AG10803 (cell line): ENCODE data around the gene NEDD4L.

Experiments used
- DNase-seq: peaks from one replicate; pipeline ENCODE4 v3.0.0; 2010; ENCODE audit warnings: low read depth
- H3K4me3 ChIP-seq: 2 replicates; pipeline ENCODE4 v1.5.1; 2011; ENCODE audit warnings: mild to moderate bottlenecking, low read length, control low read depth
- TF ChIP-seq, protein P1 (sequence below): conservative IDR thresholded peaks from 2 replicates; pipeline ENCODE4 v1.5.1; 2011; ENCODE audit warnings: mild to moderate bottlenecking, low read length, control low read depth, inconsistent platforms

Gene NEDD4L

GRCh38 chr18:58334061-58334460 lies 290.0 kb downstream of the NEDD4L start:
- TF ChIP-seq, protein P1, sequence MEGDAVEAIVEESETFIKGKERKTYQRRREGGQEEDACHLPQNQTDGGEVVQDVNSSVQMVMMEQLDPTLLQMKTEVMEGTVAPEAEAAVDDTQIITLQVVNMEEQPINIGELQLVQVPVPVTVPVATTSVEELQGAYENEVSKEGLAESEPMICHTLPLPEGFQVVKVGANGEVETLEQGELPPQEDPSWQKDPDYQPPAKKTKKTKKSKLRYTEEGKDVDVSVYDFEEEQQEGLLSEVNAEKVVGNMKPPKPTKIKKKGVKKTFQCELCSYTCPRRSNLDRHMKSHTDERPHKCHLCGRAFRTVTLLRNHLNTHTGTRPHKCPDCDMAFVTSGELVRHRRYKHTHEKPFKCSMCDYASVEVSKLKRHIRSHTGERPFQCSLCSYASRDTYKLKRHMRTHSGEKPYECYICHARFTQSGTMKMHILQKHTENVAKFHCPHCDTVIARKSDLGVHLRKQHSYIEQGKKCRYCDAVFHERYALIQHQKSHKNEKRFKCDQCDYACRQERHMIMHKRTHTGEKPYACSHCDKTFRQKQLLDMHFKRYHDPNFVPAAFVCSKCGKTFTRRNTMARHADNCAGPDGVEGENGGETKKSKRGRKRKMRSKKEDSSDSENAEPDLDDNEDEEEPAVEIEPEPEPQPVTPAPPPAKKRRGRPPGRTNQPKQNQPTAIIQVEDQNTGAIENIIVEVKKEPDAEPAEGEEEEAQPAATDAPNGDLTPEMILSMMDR = no peak
- H3K4me3 ChIP-seq = no peak overlapping the region
- no peak for DNase-seq

GRCh38 chr18:58335223-58335622 lies 291.2 kb downstream of the NEDD4L start:
- H3K4me3 ChIP-seq = no peak overlapping the region
- TF ChIP-seq, protein P1 = no peak
- DNase-seq = no peak

GRCh38 chr18:58335821-58336220 lies 291.8 kb downstream of the NEDD4L start:
- DNase-seq = no peak
- no peak overlapping the region for H3K4me3 ChIP-seq
- TF ChIP-seq, protein P1 = peak; percentile 41

DNA sequence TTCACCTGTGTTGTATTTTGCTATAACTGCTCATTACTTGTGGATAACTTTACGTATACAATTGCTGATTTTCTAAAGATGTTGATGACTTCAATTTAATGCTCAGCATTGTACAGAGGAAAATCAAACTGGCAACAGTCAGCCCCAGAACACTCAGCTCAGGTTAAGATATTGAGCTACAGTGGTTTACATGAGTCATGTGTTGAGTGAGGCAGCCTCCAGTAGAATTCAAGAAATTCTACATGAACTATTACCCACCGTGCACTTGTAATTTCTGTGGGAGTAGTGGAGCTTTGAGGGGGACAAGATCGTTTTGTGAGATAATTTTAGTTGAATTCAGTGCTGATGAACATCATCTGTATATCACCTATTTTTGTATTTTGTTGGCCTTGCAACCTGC lies 292.6 kb downstream of the NEDD4L start:
- no peak for DNase-seq
- H3K4me3 ChIP-seq = no peak overlapping the region
- TF ChIP-seq, protein P1 = no peak

GRCh38 chr18:58337285-58337684 lies 293.3 kb downstream of the NEDD4L start:
- TF ChIP-seq, protein P1 = no peak
- DNase-seq = no peak
- H3K4me3 ChIP-seq = no peak overlapping the region

DNA sequence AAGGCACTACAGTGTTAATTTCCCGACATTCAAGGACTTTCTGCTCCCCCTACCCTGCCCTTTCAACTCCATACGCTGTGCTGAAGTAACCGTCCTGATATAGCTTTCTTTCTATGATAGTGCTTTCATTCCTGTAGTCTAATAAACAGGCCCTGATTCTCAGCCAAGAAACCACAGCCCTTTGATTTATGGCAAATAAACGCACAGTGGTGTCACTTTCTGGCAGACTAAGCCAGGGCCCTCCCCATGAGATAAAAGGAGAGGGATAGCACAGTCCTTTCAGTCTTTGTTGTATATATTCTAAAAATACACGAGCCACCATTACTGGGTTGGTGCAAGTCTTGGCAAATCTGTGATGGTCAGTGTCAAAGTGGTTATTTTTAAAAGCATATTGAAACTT lies 293.7 kb downstream of the NEDD4L start:
- H3K4me3 ChIP-seq = no peak overlapping the region
- TF ChIP-seq, protein P1 = no peak
- DNase-seq = no peak

- TF ChIP-seq, protein P1 = no peak
- no peak for DNase-seq
- no peak overlapping the region for H3K4me3 ChIP-seq
These were observed 294.1 kb downstream of the NEDD4L start for GRCh38 chr18:58338141-58338540.
